K562 (cell line): ENCODE measurements around the gene LY6G6C. TPM values are rescaled to one million over a fixed set of nuclear protein-coding genes. Genes with fewer than 3 reads are reported as not detected.

Experiments
- BCL6 ChIP-seq: fragments of 250-450 bp; sonication (Bioruptor Pico); IDR thresholded peaks from 2 replicates; pipeline ENCODE4 v1.4.0; 2020
- DACH1 ChIP-seq: fragments of 450-650 bp; IDR thresholded peaks from 2 replicates; pipeline ENCODE4 v1.6.1; 2018; ENCODE audit not compliant: partially characterized antibody
- FOXA3 ChIP-seq, 2 experiments: fragments of 450-650 bp in 1 of 2; sonication (generic) in 1 of 2; formaldehyde crosslinking; IDR thresholded peaks in 1 of 2; conservative IDR thresholded peaks in 1 of 2; 2 replicates each; pipeline versions ENCODE4 v1.4.0 to v1.8.0; 2020 to 2022; ENCODE audit warnings: mild to moderate bottlenecking in 2 of 2, missing genetic modification reagents in 1 of 2
- FUS ChIP-seq: fragments of 200-400 bp; formaldehyde crosslinking; optimal IDR thresholded peaks from 2 replicates; pipeline ENCODE3; 2017; ENCODE audit warnings: low read depth, low read length
- GATAD2A ChIP-seq: fragments of 450-650 bp; IDR thresholded peaks from 2 replicates; pipeline ENCODE4 v1.6.1; 2017
- HMG20A ChIP-seq: fragments of 450-650 bp; formaldehyde crosslinking; conservative IDR thresholded peaks from 2 replicates; pipeline ENCODE4 v1.4.0; 2020; ENCODE audit warnings: mild to moderate bottlenecking, mixed read lengths
- MAZ ChIP-seq, 2 experiments: fragments of 450-650 bp in 1 of 2; sonication (generic) in 1 of 2; formaldehyde crosslinking; IDR thresholded peaks in 1 of 2; conservative IDR thresholded peaks in 1 of 2; 2 replicates each; pipeline versions ENCODE4 v1.4.0 to v1.5.0; 2020; ENCODE audit warnings: mild to moderate bottlenecking in 1 of 2, missing genetic modification reagents in 1 of 2
- MBD2 ChIP-seq: sonication (generic); IDR thresholded peaks from 2 replicates; pipeline ENCODE4 v1.6.1; 2016; ENCODE audit warnings: low read depth, borderline replicate concordance
- SMARCB1 ChIP-seq: IDR thresholded peaks from 2 replicates; pipeline ENCODE4 v1.6.1; 2011; ENCODE audit warnings: improper control_type of control experiment, low read depth; ENCODE audit not compliant: insufficient read length
- SRSF9 ChIP-seq: fragments of 200-400 bp; formaldehyde crosslinking; IDR thresholded peaks from 2 replicates; pipeline ENCODE4 v1.6.1; 2017; ENCODE audit warnings: low read depth, low read length, borderline replicate concordance
- STAT5A ChIP-seq: IDR thresholded peaks from 2 replicates; pipeline ENCODE4 v1.6.1; 2012; ENCODE audit warnings: low read length, inconsistent platforms, borderline replicate concordance
- THRAP3 ChIP-seq: fragments of 450-650 bp; IDR thresholded peaks from 2 replicates; pipeline ENCODE4 v1.6.1; 2016; ENCODE audit warnings: mild to moderate bottlenecking, inconsistent platforms, borderline replicate concordance
- TRIM28 ChIP-seq: fragments of 450-650 bp; IDR thresholded peaks from 2 replicates; pipeline ENCODE4 v1.6.1; 2017
- ZFP30 ChIP-seq: fragments of 250-450 bp; sonication (Bioruptor Pico); IDR thresholded peaks from 2 replicates; pipeline ENCODE4 v1.8.0; 2022; ENCODE audit warnings: moderate library complexity, mild to moderate bottlenecking, inconsistent platforms, borderline replicate concordance
- ZNF644 ChIP-seq: fragments of 200-800 bp; sonication (Bioruptor generic); IDR thresholded peaks from 2 replicates; pipeline ENCODE4 v1.6.1; 2016; ENCODE audit warnings: low read depth, missing genetic modification characterization, missing compliant biosample characterization
- polyA plus RNA-seq, 8 experiments: library from polyadenylated mRNA; depleted of rRNA in 4 of 8; stranded (reverse) in 5 of 8; unstranded in 3 of 8; fragments of >200 nt; fragmentation: Nextera tagmentation in 2 of 8; fragmentation: Illumina TruSeq in 1 of 8; extraction: Ambion mirVana in 2 of 8; extraction: Trizol in 1 of 8; gene quantifications; 2 replicates each; pipeline versions ENCODE4 v1.2.1 to v1.2.3, GENCODE V29; 2011 to 2014; ENCODE audit warnings: inconsistent platforms in 1 of 8, missing spikeins in 1 of 8
- total RNA-seq, 7 experiments: library from RNA; depleted of rRNA in 6 of 7; stranded (reverse); fragments of >200 nt in 6 of 7; fragmentation: Illumina TruSeq in 2 of 7; extraction: Trizol in 2 of 7; gene quantifications; 2 replicates each; pipeline versions ENCODE4 v1.2.1 to v1.2.3, GENCODE V29; 2011 to 2021; ENCODE audit warnings: low replicate concordance in 1 of 7
- TF ChIP-seq, protein P1 (sequence below): sonication (generic); formaldehyde crosslinking; IDR thresholded peaks from 2 replicates; pipeline ENCODE4 v1.8.0; 2022; ENCODE audit warnings: missing genetic modification reagents, mild to moderate bottlenecking, moderate library complexity, borderline replicate concordance
- TF ChIP-seq, protein P2 (sequence below), 2 experiments: fragments of 450-650 bp; IDR thresholded peaks; 2 replicates each; pipeline ENCODE4 v1.6.1; 2016
- TF ChIP-seq, protein P3 (sequence below): IDR thresholded peaks from 2 replicates; pipeline ENCODE4 v1.6.1; 2011; ENCODE audit warnings: borderline replicate concordance, low read depth, mild to moderate bottlenecking, moderate library complexity, low read length; ENCODE audit not compliant: insufficient read depth, poor library complexity, severe bottlenecking
- TF ChIP-seq, protein P4 (sequence below): fragments of 200-800 bp; sonication (Bioruptor generic); IDR thresholded peaks from 2 replicates; pipeline ENCODE4 v1.6.1; 2017; ENCODE audit warnings: missing genetic modification characterization, missing compliant biosample characterization
- TF ChIP-seq, protein P5 (sequence below): sonication (generic); formaldehyde crosslinking; IDR thresholded peaks from 2 replicates; pipeline ENCODE4 v1.8.1; 2023; ENCODE audit warnings: mild to moderate bottlenecking, missing genetic modification reagents, moderate library complexity
- TF ChIP-seq, protein P6 (sequence below): fragments of 450-650 bp; IDR thresholded peaks from 2 replicates; pipeline ENCODE4 v1.6.1; 2017; ENCODE audit warnings: mild to moderate bottlenecking, moderate library complexity

The LY6G6C gene
- total and polyA plus RNA-seq, 9 of the 15 experiments (the other 6 are each of a cell fraction or from before 2014, with no cell fraction given): 0.06 to 0.20 TPM; not detected in 7

DNA sequence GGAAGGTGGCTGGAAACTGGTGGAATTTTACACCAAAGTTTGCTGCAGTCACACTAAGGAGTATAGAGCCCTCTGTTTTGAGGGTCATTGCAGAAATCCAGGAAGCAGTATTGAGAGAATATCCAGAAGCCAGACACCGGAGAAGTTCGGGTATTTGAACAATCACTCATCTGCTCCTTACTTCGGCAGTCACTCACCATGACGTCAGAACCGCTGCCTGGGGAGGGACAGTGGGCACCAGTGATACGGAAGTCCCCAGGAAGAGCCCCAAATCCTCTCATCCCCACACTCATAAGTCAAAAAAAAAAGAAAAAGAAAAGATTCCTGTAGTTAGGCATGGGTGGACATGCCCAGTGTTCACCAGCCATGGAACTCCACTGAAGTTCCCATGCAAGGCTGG lies 44.6 kb downstream of the LY6G6C start (continued):
- TF ChIP-seq MAZ (CRISPR knock-in tag; conservative IDR thresholded peaks at IDR 0.05 in 1 of 2, IDR thresholded peaks at IDR 0.05 in 1 of 2) (0 out of 4 replicates have a peak, but pooled peaks of 1 of the 2 experiments have one; percentile 27), MBD2 (no peak), SMARCB1 (no peak), THRAP3 (no peak), TRIM28 (no peak), FOXA3 (CRISPR knock-in tag; conservative IDR thresholded peaks at IDR 0.05 in 1 of 2, IDR thresholded peaks at IDR 0.05 in 1 of 2) (peak in 1 of 2 experiments; percentile 37; a peak in 1 of 4 replicates), DACH1 (no peak), SRSF9 (no peak), FUS (no peak), GATAD2A (no peak), ZNF644 (tag) (no peak), ZFP30 (no peak), STAT5A (no peak), BCL6 (CRISPR knock-in tag) (no peak), HMG20A (CRISPR knock-in tag) (no peak)
- TF ChIP-seq, protein P1, sequence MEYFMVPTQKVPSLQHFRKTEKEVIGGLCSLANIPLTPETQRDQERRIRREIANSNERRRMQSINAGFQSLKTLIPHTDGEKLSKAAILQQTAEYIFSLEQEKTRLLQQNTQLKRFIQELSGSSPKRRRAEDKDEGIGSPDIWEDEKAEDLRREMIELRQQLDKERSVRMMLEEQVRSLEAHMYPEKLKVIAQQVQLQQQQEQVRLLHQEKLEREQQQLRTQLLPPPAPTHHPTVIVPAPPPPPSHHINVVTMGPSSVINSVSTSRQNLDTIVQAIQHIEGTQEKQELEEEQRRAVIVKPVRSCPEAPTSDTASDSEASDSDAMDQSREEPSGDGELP (CRISPR knock-in tag): no peak
- TF ChIP-seq, protein P2, sequence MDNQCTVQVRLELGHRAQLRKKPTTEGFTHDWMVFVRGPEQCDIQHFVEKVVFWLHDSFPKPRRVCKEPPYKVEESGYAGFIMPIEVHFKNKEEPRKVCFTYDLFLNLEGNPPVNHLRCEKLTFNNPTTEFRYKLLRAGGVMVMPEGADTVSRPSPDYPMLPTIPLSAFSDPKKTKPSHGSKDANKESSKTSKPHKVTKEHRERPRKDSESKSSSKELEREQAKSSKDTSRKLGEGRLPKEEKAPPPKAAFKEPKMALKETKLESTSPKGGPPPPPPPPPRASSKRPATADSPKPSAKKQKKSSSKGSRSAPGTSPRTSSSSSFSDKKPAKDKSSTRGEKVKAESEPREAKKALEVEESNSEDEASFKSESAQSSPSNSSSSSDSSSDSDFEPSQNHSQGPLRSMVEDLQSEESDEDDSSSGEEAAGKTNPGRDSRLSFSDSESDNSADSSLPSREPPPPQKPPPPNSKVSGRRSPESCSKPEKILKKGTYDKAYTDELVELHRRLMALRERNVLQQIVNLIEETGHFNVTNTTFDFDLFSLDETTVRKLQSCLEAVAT (IDR thresholded peaks at IDR 0.05): no peak
- TF ChIP-seq, protein P3, sequence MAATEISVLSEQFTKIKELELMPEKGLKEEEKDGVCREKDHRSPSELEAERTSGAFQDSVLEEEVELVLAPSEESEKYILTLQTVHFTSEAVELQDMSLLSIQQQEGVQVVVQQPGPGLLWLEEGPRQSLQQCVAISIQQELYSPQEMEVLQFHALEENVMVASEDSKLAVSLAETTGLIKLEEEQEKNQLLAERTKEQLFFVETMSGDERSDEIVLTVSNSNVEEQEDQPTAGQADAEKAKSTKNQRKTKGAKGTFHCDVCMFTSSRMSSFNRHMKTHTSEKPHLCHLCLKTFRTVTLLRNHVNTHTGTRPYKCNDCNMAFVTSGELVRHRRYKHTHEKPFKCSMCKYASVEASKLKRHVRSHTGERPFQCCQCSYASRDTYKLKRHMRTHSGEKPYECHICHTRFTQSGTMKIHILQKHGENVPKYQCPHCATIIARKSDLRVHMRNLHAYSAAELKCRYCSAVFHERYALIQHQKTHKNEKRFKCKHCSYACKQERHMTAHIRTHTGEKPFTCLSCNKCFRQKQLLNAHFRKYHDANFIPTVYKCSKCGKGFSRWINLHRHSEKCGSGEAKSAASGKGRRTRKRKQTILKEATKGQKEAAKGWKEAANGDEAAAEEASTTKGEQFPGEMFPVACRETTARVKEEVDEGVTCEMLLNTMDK: no peak
- TF ChIP-seq, protein P4, sequence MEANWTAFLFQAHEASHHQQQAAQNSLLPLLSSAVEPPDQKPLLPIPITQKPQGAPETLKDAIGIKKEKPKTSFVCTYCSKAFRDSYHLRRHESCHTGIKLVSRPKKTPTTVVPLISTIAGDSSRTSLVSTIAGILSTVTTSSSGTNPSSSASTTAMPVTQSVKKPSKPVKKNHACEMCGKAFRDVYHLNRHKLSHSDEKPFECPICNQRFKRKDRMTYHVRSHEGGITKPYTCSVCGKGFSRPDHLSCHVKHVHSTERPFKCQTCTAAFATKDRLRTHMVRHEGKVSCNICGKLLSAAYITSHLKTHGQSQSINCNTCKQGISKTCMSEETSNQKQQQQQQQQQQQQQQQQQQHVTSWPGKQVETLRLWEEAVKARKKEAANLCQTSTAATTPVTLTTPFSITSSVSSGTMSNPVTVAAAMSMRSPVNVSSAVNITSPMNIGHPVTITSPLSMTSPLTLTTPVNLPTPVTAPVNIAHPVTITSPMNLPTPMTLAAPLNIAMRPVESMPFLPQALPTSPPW: peak; percentile 68
- TF ChIP-seq, protein P5, sequence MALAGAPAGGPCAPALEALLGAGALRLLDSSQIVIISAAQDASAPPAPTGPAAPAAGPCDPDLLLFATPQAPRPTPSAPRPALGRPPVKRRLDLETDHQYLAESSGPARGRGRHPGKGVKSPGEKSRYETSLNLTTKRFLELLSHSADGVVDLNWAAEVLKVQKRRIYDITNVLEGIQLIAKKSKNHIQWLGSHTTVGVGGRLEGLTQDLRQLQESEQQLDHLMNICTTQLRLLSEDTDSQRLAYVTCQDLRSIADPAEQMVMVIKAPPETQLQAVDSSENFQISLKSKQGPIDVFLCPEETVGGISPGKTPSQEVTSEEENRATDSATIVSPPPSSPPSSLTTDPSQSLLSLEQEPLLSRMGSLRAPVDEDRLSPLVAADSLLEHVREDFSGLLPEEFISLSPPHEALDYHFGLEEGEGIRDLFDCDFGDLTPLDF (CRISPR knock-in tag): no peak
- TF ChIP-seq, protein P6, sequence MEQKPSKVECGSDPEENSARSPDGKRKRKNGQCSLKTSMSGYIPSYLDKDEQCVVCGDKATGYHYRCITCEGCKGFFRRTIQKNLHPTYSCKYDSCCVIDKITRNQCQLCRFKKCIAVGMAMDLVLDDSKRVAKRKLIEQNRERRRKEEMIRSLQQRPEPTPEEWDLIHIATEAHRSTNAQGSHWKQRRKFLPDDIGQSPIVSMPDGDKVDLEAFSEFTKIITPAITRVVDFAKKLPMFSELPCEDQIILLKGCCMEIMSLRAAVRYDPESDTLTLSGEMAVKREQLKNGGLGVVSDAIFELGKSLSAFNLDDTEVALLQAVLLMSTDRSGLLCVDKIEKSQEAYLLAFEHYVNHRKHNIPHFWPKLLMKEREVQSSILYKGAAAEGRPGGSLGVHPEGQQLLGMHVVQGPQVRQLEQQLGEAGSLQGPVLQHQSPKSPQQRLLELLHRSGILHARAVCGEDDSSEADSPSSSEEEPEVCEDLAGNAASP: no peak
